CD4-positive, CD25-positive, alpha-beta regulatory T cell (primary cell): ENCODE data around the gene PXMP2. TPM values are rescaled to one million over a fixed set of nuclear protein-coding genes. Genes with fewer than 3 reads are reported as not detected.

Experiments
- ATAC-seq, 2 donors: fragments of 150-1000 bp; cut with Tn5 transposase; one replicate each; pipeline ENCODE4 v1.10.0; 2021; ENCODE audit warnings: low read depth in 2 of 2, moderate number of reproducible peaks in 2 of 2, moderate library complexity in 1 of 2
- DNase-seq, 3 donors: peaks; one replicate each; pipeline versions ENCODE4 v3.0.0 to v3.0.0-alpha.2; 2012 to 2022; ENCODE audit warnings: mixed read lengths in 1 of 3
- H3K27ac ChIP-seq: one replicate; pipeline ENCODE4 v1.7.0; 2013; ENCODE audit warnings: mild to moderate bottlenecking, low read length; ENCODE audit not compliant: insufficient read depth, poor library complexity, severe bottlenecking
- H3K27me3 ChIP-seq: one replicate; pipeline ENCODE4 v1.7.0; 2013; ENCODE audit warnings: low read length; ENCODE audit not compliant: control insufficient read depth, insufficient read depth
- H3K36me3 ChIP-seq: one replicate; pipeline ENCODE4 v1.7.0; 2013; ENCODE audit warnings: mild to moderate bottlenecking, low read length, moderate library complexity; ENCODE audit not compliant: control insufficient read depth, insufficient read depth
- H3K4me1 ChIP-seq: 2 replicates; pipeline ENCODE4 v1.7.0; 2013; ENCODE audit warnings: mild to moderate bottlenecking, low read length; ENCODE audit not compliant: insufficient read depth, control insufficient read depth, poor library complexity, severe bottlenecking
- H3K4me3 ChIP-seq: one replicate; pipeline ENCODE4 v1.7.0; 2013; ENCODE audit warnings: low read depth, mild to moderate bottlenecking, low read length, moderate library complexity
- H3K9me3 ChIP-seq, 2 experiments: 1 replicate in 1 of 2; 2 replicates in 1 of 2; pipeline ENCODE4 v1.7.0; 2013; ENCODE audit warnings: low read length in 2 of 2, mild to moderate bottlenecking in 1 of 2, moderate library complexity in 1 of 2; ENCODE audit not compliant: control insufficient read depth in 2 of 2
- H3K27ac Mint-ChIP-seq, 3 donors: one replicate each; pipeline ENCODE4 v1.8.0; 2020 to 2022; ENCODE audit warnings: mild to moderate bottlenecking in 3 of 3, mixed read lengths in 3 of 3, moderate library complexity in 2 of 3
- H3K27me3 Mint-ChIP-seq: one replicate; pipeline ENCODE4 v1.8.0; 2022; ENCODE audit warnings: mild to moderate bottlenecking, mixed read lengths
- H3K36me3 Mint-ChIP-seq: one replicate; pipeline ENCODE4 v1.8.0; 2020; ENCODE audit warnings: mixed read lengths
- H3K4me1 Mint-ChIP-seq, 4 donors: one replicate each; pipeline ENCODE4 v1.8.0; 2020 to 2022; ENCODE audit warnings: mixed read lengths in 4 of 4, mild to moderate bottlenecking in 1 of 4
- H3K4me3 Mint-ChIP-seq, 4 donors: one replicate each; pipeline ENCODE4 v1.8.0; 2020 to 2022; ENCODE audit warnings: mild to moderate bottlenecking in 4 of 4, mixed read lengths in 4 of 4, moderate library complexity in 3 of 4
- H3K9me3 Mint-ChIP-seq, 7 donors: one replicate each; pipeline ENCODE4 v1.8.0; 2020 to 2022; ENCODE audit warnings: mixed read lengths in 7 of 7, mild to moderate bottlenecking in 3 of 7, moderate library complexity in 2 of 7
- polyA plus RNA-seq, 4 donors: library from polyadenylated mRNA; unstranded; fragments of 300-500 nt; fragmentation: Illumina TruSeq; gene quantifications; one replicate each; pipeline ENCODE4 v1.2.3, GENCODE V29; 2021
- total RNA-seq: library from RNA; stranded (reverse); gene quantifications from one replicate; pipeline ENCODE4 v1.2.3, GENCODE V29; 2022

PXMP2 gene
- total and polyA plus RNA-seq, 5 donors from 2014 or later: 3.5 to 20.3 (median 15.2) TPM

DNA sequence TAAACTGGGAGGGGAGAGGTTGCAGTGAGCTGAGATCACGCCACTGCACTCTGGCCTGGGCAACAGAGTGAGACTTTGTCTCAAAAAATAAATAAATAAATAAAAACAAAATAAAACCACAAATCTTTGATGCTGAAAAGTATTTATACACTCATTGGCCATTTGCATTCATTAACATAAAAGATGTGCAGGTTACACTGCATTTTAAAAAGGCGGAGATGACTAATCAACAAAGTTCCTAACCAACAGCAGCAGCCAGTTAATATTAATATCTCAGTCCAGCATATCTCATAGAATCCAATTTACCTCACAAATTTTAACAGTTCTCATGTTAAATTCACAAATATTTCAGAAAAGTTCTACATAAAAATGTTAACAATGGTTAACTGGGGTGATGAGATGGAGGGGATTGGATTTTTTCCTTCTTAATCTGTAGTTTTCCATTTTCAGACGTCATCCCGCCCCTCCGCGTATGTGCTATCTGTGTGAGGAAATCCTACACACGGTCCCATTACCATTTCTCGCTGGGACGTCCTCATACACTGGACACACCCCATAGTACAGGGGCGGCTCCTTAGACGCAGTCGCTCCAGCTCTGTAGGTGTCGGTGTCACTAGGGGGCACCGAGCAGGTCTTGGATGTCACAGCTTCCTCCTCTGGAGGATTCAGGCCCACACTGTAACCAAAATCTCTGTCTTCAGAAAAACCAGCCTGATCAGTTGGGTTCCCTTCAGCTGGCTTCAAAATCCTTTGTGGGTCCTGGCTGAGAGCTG lies 67.0 kb downstream of the PXMP2 start:
- Mint-ChIP-seq H3K36me3 (peaks cover 17% of the 10 kb centered on the region), H3K4me3 (no peak overlapping the region), H3K4me1 (peaks cover 0 to 20% (median 5%) of the 10 kb centered on the region in 4 donors), H3K27me3 (no peaks in the 10 kb centered on the region), H3K9me3 (no peaks in the 10 kb centered on the region), H3K27ac (no peak overlapping the region)
- DNase-seq (no peak), ATAC-seq (no peak)
- Histone ChIP-seq H3K27ac (no peak overlapping the region), H3K27me3 (no peaks in the 10 kb centered on the region), H3K36me3 (peaks cover 42% of the 10 kb centered on the region), H3K4me1 (peaks cover under 1% of the 10 kb centered on the region), H3K4me3 (no peak overlapping the region), H3K9me3 (no peaks in the 10 kb centered on the region)

Other genes with a start within 250 kb of the PXMP2 start
- 94.6 TPM for gene FBRSL1, start 197.4 kb upstream of the PXMP2 start, total RNA-seq
- gene FBRSL1, start 197.4 kb upstream of the PXMP2 start, polyA plus RNA-seq: under 1 TPM; 0.16 to 0.78 (median 0.31) TPM
- not detected for gene LRCOL1, start 77.0 kb upstream of the PXMP2 start, total RNA-seq
- gene LRCOL1, start 77.0 kb upstream of the PXMP2 start, polyA plus RNA-seq: not detected
- not detected for gene P2RX2, start 68.8 kb upstream of the PXMP2 start, total RNA-seq
- gene P2RX2, start 68.8 kb upstream of the PXMP2 start, polyA plus RNA-seq: not detected
- 51.1 TPM for gene POLE, start 245 bp upstream of the PXMP2 start, total RNA-seq
- gene POLE, start 245 bp upstream of the PXMP2 start, polyA plus RNA-seq: 1 to 10 TPM; 2.4 to 4.1 (median 3.3) TPM
- 25.3 TPM for gene PGAM5, start 23.3 kb downstream of the PXMP2 start, total RNA-seq
- gene PGAM5, start 23.3 kb downstream of the PXMP2 start, polyA plus RNA-seq: 10 to 100 TPM; 17.5 to 19.6 (median 19.3) TPM
- 91.6 TPM for gene ANKLE2, start 74.2 kb downstream of the PXMP2 start, total RNA-seq
- 10 to 100 TPM; 20.5 to 25.9 (median 25.3) TPM for gene ANKLE2, start 74.2 kb downstream of the PXMP2 start, polyA plus RNA-seq
- gene GOLGA3, start 141.3 kb downstream of the PXMP2 start, total RNA-seq: 46.4 TPM
- 1 to 10 TPM; 2.0 to 7.8 (median 3.6) TPM for gene GOLGA3, start 141.3 kb downstream of the PXMP2 start, polyA plus RNA-seq
- 118 TPM for gene CHFR, start 200.0 kb downstream of the PXMP2 start, total RNA-seq
- 10 to 100 TPM; 24.3 to 43.3 (median 37.4) TPM for gene CHFR, start 200.0 kb downstream of the PXMP2 start, polyA plus RNA-seq